IMR-90 (cell line): ENCODE results near the gene EXOC1L. TPM values are rescaled to one million over a fixed set of nuclear protein-coding genes. Genes with fewer than 3 reads are reported as not detected.

Source experiments
- ATAC-seq: fragments of 200-7000 bp; cut with Tn5 transposase; 2 replicates; pipeline ENCODE4 v1.9.1; 2020; ENCODE audit warnings: low read depth, mild to moderate bottlenecking, moderate library complexity
- BruUV-seq: library from RNA; stranded (reverse); fragments of 400-500 nt; replicated peaks from 2 replicates; lab custom pipeline; 2021; lab: Mats Ljungman, UMichigan
- CTCF ChIA-PET: fragments of 300-600 bp; formaldehyde crosslinking; extraction: SDS; loops from one replicate; lab custom pipeline; 2021; ENCODE audit warnings: antibody characterized with exemption; lab: Yijun Ruan, JAX
- POLR2A ChIA-PET: fragments of 300-600 bp; sonication (Branson Sonifier 250); formaldehyde crosslinking; loops from one replicate; lab custom pipeline; 2022; ENCODE audit warnings: antibody characterized with exemption; ENCODE audit not compliant: unreplicated experiment; lab: Charles Lee
- DNase-seq: peaks from one replicate; pipeline ENCODE4 v3.0.0; 2013
- H2AFZ ChIP-seq: replicated peaks from 2 replicates; pipeline ENCODE3; 2013; ENCODE audit warnings: low read length, mild to moderate bottlenecking; ENCODE audit not compliant: poor library complexity
- H2AK5ac ChIP-seq: 2 replicates; pipeline ENCODE4 v1.6.1; 2013; ENCODE audit warnings: low read depth, low read length, inconsistent platforms
- H2AK9ac ChIP-seq: replicated peaks from 2 replicates; pipeline ENCODE3; 2013; ENCODE audit warnings: mild to moderate bottlenecking, low read depth, low read length, moderate library complexity; ENCODE audit not compliant: poor library complexity
- H2BK120ac ChIP-seq: 2 replicates; pipeline ENCODE4 v1.6.1; 2013; ENCODE audit warnings: low read depth, low read length, inconsistent platforms
- H2BK15ac ChIP-seq: 3 replicates; pipeline ENCODE4 v1.6.1; 2013; ENCODE audit warnings: low read depth, low read length, inconsistent platforms
- H2BK20ac ChIP-seq: 2 replicates; pipeline ENCODE4 v1.6.1; 2013; ENCODE audit warnings: low read depth, mild to moderate bottlenecking, inconsistent platforms, low read length, moderate library complexity
- H2BK5ac ChIP-seq: 2 replicates; pipeline ENCODE4 v1.6.1; 2013; ENCODE audit warnings: mild to moderate bottlenecking, low read depth, low read length, inconsistent platforms; ENCODE audit not compliant: poor library complexity, severe bottlenecking
- H3K14ac ChIP-seq: replicated peaks from 2 replicates; pipeline ENCODE4 v1.6.1; 2013; ENCODE audit warnings: low read depth, low read length, inconsistent platforms
- H3K18ac ChIP-seq: 2 replicates; pipeline ENCODE4 v1.6.1; 2013; ENCODE audit warnings: low read depth, low read length, control low read depth
- H3K23ac ChIP-seq: 2 replicates; pipeline ENCODE4 v1.6.1; 2013; ENCODE audit warnings: low read depth, low read length, inconsistent platforms
- H3K27ac ChIP-seq: 2 replicates; pipeline ENCODE4 v1.5.1; 2013; ENCODE audit warnings: mild to moderate bottlenecking, control low read depth, low read length; ENCODE audit not compliant: insufficient read depth
- H3K27me3 ChIP-seq: 2 replicates; pipeline ENCODE4 v1.6.1; 2013; ENCODE audit warnings: low read length; ENCODE audit not compliant: control insufficient read depth, insufficient read depth
- H3K36me3 ChIP-seq: 2 replicates; pipeline ENCODE4 v1.6.1; 2013; ENCODE audit warnings: low read length, mixed read lengths; ENCODE audit not compliant: control insufficient read depth, insufficient read depth
- H3K4ac ChIP-seq: 2 replicates; pipeline ENCODE4 v1.6.1; 2013; ENCODE audit warnings: low read depth, low read length, inconsistent platforms
- H3K4me1 ChIP-seq: 2 replicates; pipeline ENCODE4 v1.6.1; 2013; ENCODE audit warnings: low read length, mixed read lengths; ENCODE audit not compliant: control insufficient read depth, insufficient read depth
- H3K4me2 ChIP-seq: 2 replicates; pipeline ENCODE4 v1.6.1; 2013; ENCODE audit warnings: low read depth, mild to moderate bottlenecking, control low read depth, low read length, moderate library complexity
- H3K4me3 ChIP-seq: 2 replicates; pipeline ENCODE4 v1.5.1; 2013; ENCODE audit warnings: low read depth, mild to moderate bottlenecking, control low read depth, low read length, moderate library complexity; ENCODE audit not compliant: insufficient read depth
- H3K56ac ChIP-seq: 2 replicates; pipeline ENCODE4 v1.6.1; 2013; ENCODE audit warnings: low read length, inconsistent platforms; ENCODE audit not compliant: insufficient read depth; ENCODE audit errors: extremely low read depth
- H3K79me1 ChIP-seq, 2 experiments: 2 replicates each; pipeline ENCODE4 v1.6.1; 2013; ENCODE audit warnings: low read length in 2 of 2, inconsistent platforms in 1 of 2, low read depth in 1 of 2
- H3K9ac ChIP-seq: 2 replicates; pipeline ENCODE4 v1.6.1; 2013; ENCODE audit warnings: low read depth, low read length, control low read depth
- H3K9me1 ChIP-seq: 2 replicates; pipeline ENCODE4 v1.6.1; 2013; ENCODE audit warnings: low read length, inconsistent platforms; ENCODE audit not compliant: insufficient read depth
- H3K9me3 ChIP-seq: 2 replicates; pipeline ENCODE4 v1.6.1; 2013; ENCODE audit warnings: low read length; ENCODE audit not compliant: control insufficient read depth, insufficient read depth
- H4K20me1 ChIP-seq: 2 replicates; pipeline ENCODE4 v1.6.1; 2013; ENCODE audit warnings: low read length, inconsistent platforms; ENCODE audit not compliant: insufficient read depth
- H4K5ac ChIP-seq: 2 replicates; pipeline ENCODE4 v1.6.1; 2013; ENCODE audit warnings: mild to moderate bottlenecking, low read depth, low read length, control low read depth
- H4K8ac ChIP-seq, 2 experiments: 2 replicates each; pipeline ENCODE4 v1.6.1; 2013; ENCODE audit warnings: low read depth in 2 of 2, low read length in 2 of 2, control low read depth in 1 of 2, inconsistent platforms in 1 of 2
- H4K91ac ChIP-seq: 2 replicates; pipeline ENCODE4 v1.6.1; 2013; ENCODE audit warnings: low read depth, low read length, inconsistent platforms; ENCODE audit not compliant: insufficient read depth
- BHLHE40 ChIP-seq: fragments of 150-350 bp; IDR thresholded peaks from 2 replicates; pipeline ENCODE4 v1.6.1; 2016; ENCODE audit warnings: mild to moderate bottlenecking, low read depth, low read length
- CEBPB ChIP-seq: IDR thresholded peaks from 2 replicates; pipeline ENCODE4 v1.6.1; 2012; ENCODE audit warnings: low read depth, low read length, improper control_type of control experiment
- CHD1 ChIP-seq: IDR thresholded peaks from 2 replicates; pipeline ENCODE4 v1.6.1; 2012; ENCODE audit warnings: low read depth, low read length, improper control_type of control experiment
- FOS ChIP-seq: fragments of 150-350 bp; IDR thresholded peaks from 2 replicates; pipeline ENCODE4 v1.6.1; 2016; ENCODE audit warnings: low read depth, low read length
- MAFK ChIP-seq: IDR thresholded peaks from 2 replicates; pipeline ENCODE4 v1.6.1; 2012; ENCODE audit warnings: low read depth, low read length, improper control_type of control experiment
- MAZ ChIP-seq: IDR thresholded peaks from 2 replicates; pipeline ENCODE4 v1.6.1; 2012; ENCODE audit warnings: low read depth, mild to moderate bottlenecking, low read length, improper control_type of control experiment, moderate library complexity, borderline replicate concordance
- MXI1 ChIP-seq: IDR thresholded peaks from 2 replicates; pipeline ENCODE4 v1.6.1; 2012; ENCODE audit warnings: low read depth, mild to moderate bottlenecking, low read length, moderate library complexity, borderline replicate concordance
- POLR2A ChIP-seq: IDR thresholded peaks from 2 replicates; pipeline ENCODE4 v1.6.1; 2012; ENCODE audit warnings: mild to moderate bottlenecking, low read depth, low read length
- RAD21 ChIP-seq: IDR thresholded peaks from 2 replicates; pipeline ENCODE4 v1.6.1; 2012; ENCODE audit warnings: low read length, improper control_type of control experiment
- RCOR1 ChIP-seq: IDR thresholded peaks from 2 replicates; pipeline ENCODE4 v1.6.1; 2012; ENCODE audit warnings: mild to moderate bottlenecking, low read length, improper control_type of control experiment; ENCODE audit not compliant: insufficient replicate concordance
- RFX5 ChIP-seq: IDR thresholded peaks from 2 replicates; pipeline ENCODE4 v1.8.0; 2012; ENCODE audit warnings: low read depth, mild to moderate bottlenecking, low read length, moderate library complexity
- SMC3 ChIP-seq: fragments of 150-350 bp; IDR thresholded peaks from 2 replicates; pipeline ENCODE4 v1.6.1; 2016; ENCODE audit warnings: low read depth, mild to moderate bottlenecking, antibody characterized with exemption, low read length, moderate library complexity
- WGBS, 2 experiments: methylation state at CpG; one replicate each; pipeline versions ENCODE4 v1.1.5 to v1.1.7; 2013; ENCODE audit warnings: missing lambda C conversion rate in 2 of 2; ENCODE audit not compliant: insufficient read length in 1 of 2; ENCODE audit errors: extremely low coverage in 2 of 2; 5-methylcytosine and 5-hydroxymethylcytosine counted together
- dilution Hi-C: fragments of 300-500 bp; cut with HindIII; formaldehyde crosslinking; loops from one replicate; pipeline ENCODE4 v1.14.3; 2018; ENCODE audit warnings: low sequenced_read_pairs; ENCODE audit not compliant: unreplicated experiment
- in situ Hi-C: fragments of 300-500 bp; cut with MboI; formaldehyde crosslinking; loops from 3 replicates; pipeline ENCODE4 v1.14.3; 2019; ENCODE audit warnings: low sequenced_read_pairs, inconsistent platforms, mixed read lengths
- intact Hi-C: fragments of 100-400 bp; cut with micrococcal nuclease; formaldehyde crosslinking; loops from 2 replicates; pipeline ENCODE4 v1.10.0; 2022
- polyA plus RNA-seq, 3 experiments: library from polyadenylated mRNA; depleted of rRNA; stranded (reverse); fragments of >200 nt; gene quantifications; 2 replicates each; pipeline ENCODE4 v1.2.3, GENCODE V29; 2012; ENCODE audit warnings: low replicate concordance in 1 of 3
- total RNA-seq: library from RNA; depleted of rRNA; stranded (reverse); fragments of >200 nt; gene quantifications from 2 replicates; pipeline ENCODE4 v1.2.3, GENCODE V29; 2012
- TF ChIP-seq, protein P1 (sequence below): conservative IDR thresholded peaks from 2 replicates; pipeline ENCODE4 v1.5.1; 2012; ENCODE audit warnings: mild to moderate bottlenecking, low read depth, low read length, improper control_type of control experiment
- TF ChIP-seq, protein P2 (sequence below): fragments of 150-350 bp; IDR thresholded peaks from 2 replicates; pipeline ENCODE4 v1.6.1; 2017; ENCODE audit warnings: mild to moderate bottlenecking, antibody characterized with exemption, low read length, low read depth
- TF ChIP-seq, protein P3 (sequence below): fragments of 150-350 bp; IDR thresholded peaks from 2 replicates; pipeline ENCODE4 v1.6.1; 2016; ENCODE audit warnings: low read depth, mild to moderate bottlenecking, low read length, moderate library complexity, borderline replicate concordance

EXOC1L gene
- total and polyA plus RNA-seq, 2 of the 4 experiments (the other 2 are of a cell fraction), result not detected

DNA sequence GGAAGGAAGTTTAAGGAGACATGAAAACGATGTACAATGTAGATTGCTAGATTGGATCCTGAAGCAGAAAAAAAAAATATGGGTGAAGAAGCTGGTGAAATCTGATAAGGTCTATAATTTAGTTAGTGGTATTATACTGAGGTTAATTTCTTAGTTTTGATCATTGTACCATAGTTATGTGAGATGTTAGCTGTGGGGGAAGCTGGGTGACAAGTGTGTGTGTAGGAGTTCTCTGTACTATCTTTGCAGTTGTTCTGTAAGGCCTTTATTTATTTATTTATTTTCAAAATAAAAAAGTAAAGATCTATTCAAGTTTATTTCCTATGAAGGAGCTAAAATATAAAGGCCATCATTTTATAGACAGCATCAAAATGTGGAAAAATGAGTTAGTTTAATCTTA, 21.4 kb downstream of the EXOC1L start:
- no peak overlapping the region for H4K91ac ChIP-seq
- no peak overlapping the region for H3K14ac ChIP-seq
- no peak overlapping the region for H2AK9ac ChIP-seq
- dilution Hi-C loops, result no loop called here
- H3K9me3 ChIP-seq, result no peaks in the 10 kb centered on the region
- in situ Hi-C loops, result no loop called here
- H2BK15ac ChIP-seq, result no peak overlapping the region
- H3K9me1 ChIP-seq, result no peaks in the 10 kb centered on the region
- no peak overlapping the region for H3K9ac ChIP-seq
- no peak overlapping the region for H2BK5ac ChIP-seq
- H2AFZ ChIP-seq, result no peak overlapping the region
- CTCF ChIA-PET, result no interaction called here
- intact Hi-C loops, result no loop called here
- H3K27me3 ChIP-seq, result no peaks in the 10 kb centered on the region
- no peak for ATAC-seq
- H3K4me3 ChIP-seq, result no peak overlapping the region
- no peaks in the 10 kb centered on the region for H3K4me1 ChIP-seq
- H3K27ac ChIP-seq, result no peak overlapping the region
- H3K18ac ChIP-seq, result no peak overlapping the region
- H2AK5ac ChIP-seq, result no peak overlapping the region
- TF ChIP-seq, protein P1, sequence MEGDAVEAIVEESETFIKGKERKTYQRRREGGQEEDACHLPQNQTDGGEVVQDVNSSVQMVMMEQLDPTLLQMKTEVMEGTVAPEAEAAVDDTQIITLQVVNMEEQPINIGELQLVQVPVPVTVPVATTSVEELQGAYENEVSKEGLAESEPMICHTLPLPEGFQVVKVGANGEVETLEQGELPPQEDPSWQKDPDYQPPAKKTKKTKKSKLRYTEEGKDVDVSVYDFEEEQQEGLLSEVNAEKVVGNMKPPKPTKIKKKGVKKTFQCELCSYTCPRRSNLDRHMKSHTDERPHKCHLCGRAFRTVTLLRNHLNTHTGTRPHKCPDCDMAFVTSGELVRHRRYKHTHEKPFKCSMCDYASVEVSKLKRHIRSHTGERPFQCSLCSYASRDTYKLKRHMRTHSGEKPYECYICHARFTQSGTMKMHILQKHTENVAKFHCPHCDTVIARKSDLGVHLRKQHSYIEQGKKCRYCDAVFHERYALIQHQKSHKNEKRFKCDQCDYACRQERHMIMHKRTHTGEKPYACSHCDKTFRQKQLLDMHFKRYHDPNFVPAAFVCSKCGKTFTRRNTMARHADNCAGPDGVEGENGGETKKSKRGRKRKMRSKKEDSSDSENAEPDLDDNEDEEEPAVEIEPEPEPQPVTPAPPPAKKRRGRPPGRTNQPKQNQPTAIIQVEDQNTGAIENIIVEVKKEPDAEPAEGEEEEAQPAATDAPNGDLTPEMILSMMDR, result no peak
- TF ChIP-seq CHD1 (no peak), BHLHE40 (no peak), CEBPB (no peak), MAFK (no peak), RFX5 (no peak), RCOR1 (no peak), SMC3 (no peak), MXI1 (no peak), POLR2A (no peak), RAD21 (no peak), MAZ (no peak), FOS (no peak)
- TF ChIP-seq, protein P2, sequence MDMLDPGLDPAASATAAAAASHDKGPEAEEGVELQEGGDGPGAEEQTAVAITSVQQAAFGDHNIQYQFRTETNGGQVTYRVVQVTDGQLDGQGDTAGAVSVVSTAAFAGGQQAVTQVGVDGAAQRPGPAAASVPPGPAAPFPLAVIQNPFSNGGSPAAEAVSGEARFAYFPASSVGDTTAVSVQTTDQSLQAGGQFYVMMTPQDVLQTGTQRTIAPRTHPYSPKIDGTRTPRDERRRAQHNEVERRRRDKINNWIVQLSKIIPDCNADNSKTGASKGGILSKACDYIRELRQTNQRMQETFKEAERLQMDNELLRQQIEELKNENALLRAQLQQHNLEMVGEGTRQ, result no peak
- TF ChIP-seq, protein P3, sequence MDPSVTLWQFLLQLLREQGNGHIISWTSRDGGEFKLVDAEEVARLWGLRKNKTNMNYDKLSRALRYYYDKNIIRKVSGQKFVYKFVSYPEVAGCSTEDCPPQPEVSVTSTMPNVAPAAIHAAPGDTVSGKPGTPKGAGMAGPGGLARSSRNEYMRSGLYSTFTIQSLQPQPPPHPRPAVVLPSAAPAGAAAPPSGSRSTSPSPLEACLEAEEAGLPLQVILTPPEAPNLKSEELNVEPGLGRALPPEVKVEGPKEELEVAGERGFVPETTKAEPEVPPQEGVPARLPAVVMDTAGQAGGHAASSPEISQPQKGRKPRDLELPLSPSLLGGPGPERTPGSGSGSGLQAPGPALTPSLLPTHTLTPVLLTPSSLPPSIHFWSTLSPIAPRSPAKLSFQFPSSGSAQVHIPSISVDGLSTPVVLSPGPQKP, result no peak
- H3K79me1 ChIP-seq, result no peaks in the 10 kb centered on the region
- POLR2A ChIA-PET, result no interaction called here
- no peak overlapping the region for H4K5ac ChIP-seq
- no peak overlapping the region for H2BK20ac ChIP-seq
- no peak overlapping the region for H4K8ac ChIP-seq
- no peak overlapping the region for H3K56ac ChIP-seq
- H4K20me1 ChIP-seq, result no peaks in the 10 kb centered on the region
- H3K36me3 ChIP-seq, result no peaks in the 10 kb centered on the region
- H3K4ac ChIP-seq, result no peak overlapping the region
- H2BK120ac ChIP-seq, result no peak overlapping the region
- no TSS peak for BruUV-seq
- H3K4me2 ChIP-seq, result no peak overlapping the region
- H3K23ac ChIP-seq, result no peak overlapping the region
- no CpG with 5 or more reads among the region's 1 CpG for WGBS, 2 experiments
- no peak for DNase-seq
